ENCODE data around the gene RPS6KA2.

GRCh38 chr6:166453651-166454050 lies 173.4 kb downstream of the RPS6KA2 start:
- TF ChIP-seq POLR2A (IDR thresholded peaks at IDR 0.05) (no peak), CTCF (IDR thresholded peaks at IDR 0.05) (no peak)
